ENCODE measurements around the gene CHRNB1.
"Not testable (repeated sequence)": the region's sequence is repeated elsewhere in the genome, so short reads cannot be mapped to it uniquely, and the experiment has no call there.

CHRNB1 gene

GRCh38 chr17:7478276-7479212, 33.7 kb downstream of the CHRNB1 start:
- H3K4me3 ChIP-seq (replicated peaks; ENCODE audit: low read depth, low read length), result peak overlapping the region; percentile 72
- no peak for DNase-seq (ENCODE audit: extremely low read depth, low read depth)
- TF ChIP-seq, protein P1, sequence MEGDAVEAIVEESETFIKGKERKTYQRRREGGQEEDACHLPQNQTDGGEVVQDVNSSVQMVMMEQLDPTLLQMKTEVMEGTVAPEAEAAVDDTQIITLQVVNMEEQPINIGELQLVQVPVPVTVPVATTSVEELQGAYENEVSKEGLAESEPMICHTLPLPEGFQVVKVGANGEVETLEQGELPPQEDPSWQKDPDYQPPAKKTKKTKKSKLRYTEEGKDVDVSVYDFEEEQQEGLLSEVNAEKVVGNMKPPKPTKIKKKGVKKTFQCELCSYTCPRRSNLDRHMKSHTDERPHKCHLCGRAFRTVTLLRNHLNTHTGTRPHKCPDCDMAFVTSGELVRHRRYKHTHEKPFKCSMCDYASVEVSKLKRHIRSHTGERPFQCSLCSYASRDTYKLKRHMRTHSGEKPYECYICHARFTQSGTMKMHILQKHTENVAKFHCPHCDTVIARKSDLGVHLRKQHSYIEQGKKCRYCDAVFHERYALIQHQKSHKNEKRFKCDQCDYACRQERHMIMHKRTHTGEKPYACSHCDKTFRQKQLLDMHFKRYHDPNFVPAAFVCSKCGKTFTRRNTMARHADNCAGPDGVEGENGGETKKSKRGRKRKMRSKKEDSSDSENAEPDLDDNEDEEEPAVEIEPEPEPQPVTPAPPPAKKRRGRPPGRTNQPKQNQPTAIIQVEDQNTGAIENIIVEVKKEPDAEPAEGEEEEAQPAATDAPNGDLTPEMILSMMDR (IDR thresholded peaks at IDR 0.05; ENCODE audit: low read depth, low read length, missing control alignments), result no peak

DNA sequence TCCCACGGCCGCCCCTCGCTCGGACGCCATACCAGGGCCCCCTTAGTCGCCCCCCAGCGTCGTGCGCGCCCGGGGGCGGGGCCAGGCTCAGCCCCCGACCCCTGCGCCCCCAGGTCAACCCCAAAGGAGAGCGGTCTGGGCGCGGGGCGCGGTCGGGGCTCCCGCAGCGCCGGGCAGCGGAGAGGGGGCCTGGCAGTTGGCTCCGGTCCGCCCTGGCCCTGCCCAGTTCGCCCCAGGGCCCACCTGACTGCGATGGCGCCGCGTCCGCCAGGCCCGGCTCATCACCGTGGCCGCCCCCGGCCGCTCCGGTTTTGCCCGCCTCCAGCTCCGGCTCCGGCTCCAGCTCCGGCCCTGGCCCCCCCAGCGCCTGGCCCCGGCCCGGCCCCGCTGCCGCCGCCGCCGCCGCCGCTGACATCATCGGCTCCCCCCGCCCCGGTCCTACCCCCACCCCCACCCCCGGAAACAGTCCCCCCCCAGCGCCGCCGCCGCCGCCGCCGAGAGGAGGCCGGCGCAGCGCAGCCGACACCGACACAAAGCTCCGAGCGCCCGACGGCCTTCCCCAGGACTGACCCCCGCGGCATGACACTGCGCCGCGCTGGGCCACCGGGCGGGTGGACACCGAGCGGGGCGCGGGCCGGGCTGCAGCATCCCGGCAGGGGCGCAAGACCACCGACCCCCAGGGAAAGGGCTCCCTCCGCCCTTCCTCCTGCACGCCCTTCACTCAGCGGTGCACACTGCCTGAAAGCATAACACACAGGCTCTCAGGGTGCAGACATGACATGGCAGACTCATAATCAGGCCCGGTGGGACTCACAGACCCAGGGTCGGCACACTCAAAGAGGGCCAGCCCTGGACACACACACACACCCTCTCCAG, 34.6 kb downstream of the CHRNB1 start, which contains the start of gene ZBTB4:
ZBTB4 (minus strand) TSS at position 419 of the 876 bp plus-strand sequence. CDS start 12,830 bp downstream, outside the sequence.
- H3K4me3 ChIP-seq (replicated peaks; ENCODE audit: low read depth, low read length), result peak within 1 kb of the TSS; percentile 72
- TF ChIP-seq, protein P1 (IDR thresholded peaks at IDR 0.05; ENCODE audit: low read depth, low read length, missing control alignments), result no peak
- no peak for DNase-seq (ENCODE audit: extremely low read depth, low read depth)

GRCh38 chr17:7480089-7480384, 35.2 kb downstream of the CHRNB1 start:
- TF ChIP-seq, protein P1 (IDR thresholded peaks at IDR 0.05; ENCODE audit: low read depth, low read length, missing control alignments), result no peak
- no peak for DNase-seq (ENCODE audit: extremely low read depth, low read depth)
- peak overlapping the region; percentile 72 for H3K4me3 ChIP-seq (replicated peaks; ENCODE audit: low read depth, low read length)

- H3K4me3 ChIP-seq (replicated peaks; ENCODE audit: low read depth, low read length); DNase-seq (ENCODE audit: extremely low read depth, low read depth): not testable (repeated sequence)
Measured at GRCh38 chr17:7481275-7481674, 36.4 kb downstream of the CHRNB1 start, which contains the start of gene SLC35G6. Gene SLC35G6 (plus strand): TSS chr17:7481446. CDS start chr17:7481517, 71 bp downstream.

DNA sequence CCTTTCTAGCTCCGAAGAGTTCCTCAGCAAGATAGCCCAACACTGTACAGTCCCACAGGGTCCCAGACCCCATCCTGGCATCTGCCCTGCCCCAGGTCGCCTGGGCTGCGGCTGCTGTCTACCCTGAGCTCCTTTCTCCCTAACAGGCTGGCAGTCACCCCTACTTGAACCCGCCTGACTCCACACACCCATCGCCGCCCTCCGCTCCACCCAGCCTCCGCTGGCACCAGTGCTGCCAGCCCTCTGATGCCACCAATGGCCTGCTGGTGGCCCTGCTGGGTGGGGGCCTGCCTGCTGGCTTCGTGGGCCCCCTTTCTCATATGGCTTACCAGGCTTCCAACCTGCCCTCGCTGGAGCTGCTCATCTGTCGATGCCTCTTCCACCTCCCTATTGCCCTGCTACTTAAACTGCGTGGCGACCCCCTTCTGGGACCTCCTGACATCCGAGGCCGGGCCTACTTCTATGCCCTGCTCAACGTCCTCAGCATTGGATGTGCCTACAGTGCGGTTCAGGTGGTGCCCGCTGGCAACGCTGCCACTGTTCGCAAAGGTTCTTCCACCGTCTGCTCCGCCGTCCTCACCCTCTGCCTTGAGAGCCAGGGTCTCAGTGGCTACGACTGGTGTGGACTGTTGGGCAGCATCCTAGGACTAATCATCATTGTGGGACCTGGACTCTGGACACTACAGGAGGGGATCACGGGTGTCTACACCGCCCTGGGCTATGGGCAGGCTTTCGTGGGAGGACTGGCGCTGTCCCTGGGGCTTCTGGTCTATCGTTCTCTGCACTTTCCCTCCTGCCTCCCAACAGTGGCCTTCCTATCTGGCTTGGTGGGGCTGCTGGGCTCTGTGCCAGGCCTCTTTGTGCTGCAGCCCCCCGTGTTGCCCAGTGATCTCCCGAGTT, 37.2 kb downstream of the CHRNB1 start:
- H3K4me3 ChIP-seq (replicated peaks; ENCODE audit: low read depth, low read length), result not testable (repeated sequence)

GRCh38 chr17:7482742-7483088, 37.9 kb downstream of the CHRNB1 start:
- not testable (repeated sequence) for DNase-seq (ENCODE audit: extremely low read depth, low read depth)
- peak overlapping the region; percentile 71 for H3K4me3 ChIP-seq (replicated peaks; ENCODE audit: low read depth, low read length)

More for the DNA sequence above, 37.2 kb downstream of the CHRNB1 start:
- DNase-seq (ENCODE audit: extremely low read depth, low read depth), result not testable (repeated sequence)

- peak; percentile 72 for DNase-seq (ENCODE audit: extremely low read depth, low read depth)
- TF ChIP-seq, protein P1 (IDR thresholded peaks at IDR 0.05; ENCODE audit: low read depth, low read length, missing control alignments), result no peak
Measured at GRCh38 chr17:7483255-7484066, 38.6 kb downstream of the CHRNB1 start.

More at GRCh38 chr17:7483255-7484066, 38.6 kb downstream of the CHRNB1 start:
- peak overlapping the region; percentile 71 for H3K4me3 ChIP-seq (replicated peaks; ENCODE audit: low read depth, low read length)
